GM19438 (cell line): ENCODE results near the gene DGKI.

Experiments used
- ATAC-seq: cut with Tn5 transposase; IDR thresholded peaks from one replicate; pipeline ENCODE4 v1.9.1; 2021; ENCODE audit warnings: low read depth; ENCODE audit not compliant: unreplicated experiment

Gene DGKI

DNA sequence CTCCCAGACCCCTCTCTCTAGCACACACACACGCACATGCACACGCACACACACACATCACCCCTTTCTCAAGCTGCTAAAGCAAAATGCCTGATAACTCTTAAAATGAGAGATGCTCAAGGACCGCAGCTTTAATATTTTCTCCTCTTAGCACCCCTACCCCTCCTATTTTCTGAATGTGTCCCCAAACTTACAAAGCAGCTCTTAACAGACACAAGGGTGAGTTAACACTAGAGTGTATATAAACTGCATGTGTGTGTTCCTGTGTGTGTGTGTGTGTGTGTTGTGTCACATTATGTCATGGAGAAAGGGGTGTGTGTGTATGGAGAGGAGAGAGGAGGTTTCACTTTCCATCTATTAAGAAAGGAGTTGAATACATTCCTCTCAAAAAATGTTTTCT lies 504.5 kb downstream of the DGKI start:
- ATAC-seq, result no peak

DNA sequence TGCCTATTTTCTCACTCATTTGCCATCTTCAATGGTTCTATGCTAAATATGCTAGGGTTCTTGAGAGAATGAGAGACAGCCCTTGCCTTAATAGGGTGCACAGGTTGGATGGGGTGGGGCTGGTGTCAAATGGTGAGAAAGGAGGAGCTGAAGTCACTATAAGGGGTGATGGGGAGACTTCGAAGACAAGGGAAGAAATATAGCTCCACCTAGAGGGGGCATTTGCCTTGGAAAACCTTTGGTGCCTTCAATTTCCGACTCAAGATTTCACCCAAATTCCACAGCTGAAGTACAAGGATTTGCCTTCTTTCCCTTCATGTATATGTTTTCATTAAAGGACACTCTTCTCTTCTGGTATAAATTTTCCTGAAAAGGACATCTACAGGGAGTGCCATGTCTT lies 508.9 kb downstream of the DGKI start:
- no peak for ATAC-seq

DNA sequence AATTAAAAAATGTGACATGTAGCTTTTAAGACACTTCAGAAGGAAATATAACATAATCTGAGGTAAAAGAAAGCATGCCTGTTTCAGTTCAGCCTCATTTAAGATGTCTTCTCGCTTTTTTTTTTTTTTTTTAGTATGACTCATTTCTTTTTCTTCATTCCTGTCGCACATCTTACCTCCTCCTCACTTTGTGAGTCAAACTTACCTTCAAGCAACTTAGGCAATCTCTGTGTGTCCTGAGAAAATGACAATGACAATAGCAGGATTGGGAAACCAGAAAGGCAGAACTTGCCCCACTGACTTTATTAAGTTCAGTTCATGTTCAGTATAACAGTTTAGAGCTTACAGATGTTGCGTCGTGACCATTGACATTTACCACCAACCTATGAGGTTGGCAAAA lies 511.0 kb downstream of the DGKI start:
- no peak for ATAC-seq

DNA sequence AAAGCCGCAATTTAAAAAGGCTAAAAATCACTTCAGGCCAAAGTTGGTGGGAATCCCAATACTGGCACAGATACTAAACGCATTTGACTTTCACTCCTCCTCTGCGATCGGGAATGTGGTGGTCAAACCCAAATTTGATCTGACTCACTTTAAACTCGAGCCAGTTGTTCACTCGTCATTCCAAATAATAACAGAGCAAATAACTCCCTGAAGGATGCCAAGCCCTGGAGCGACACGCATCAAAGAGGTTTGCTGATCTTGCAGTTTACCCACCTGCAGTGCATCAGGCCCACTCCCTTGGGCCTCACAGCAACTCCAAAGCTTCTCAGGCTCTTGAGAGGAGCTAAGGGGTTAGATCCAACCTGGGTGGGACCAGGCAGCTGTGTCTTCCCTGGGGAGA lies 515.4 kb downstream of the DGKI start:
- no peak for ATAC-seq
